Heart left ventricle (tissue), 16 donors: ENCODE results near the gene MYO1H. TPM values are rescaled to one million over a fixed set of nuclear protein-coding genes. Genes with fewer than 3 reads are reported as not detected.

Source experiments
- ATAC-seq, 4 donors: fragments of 200-7000 bp; cut with Tn5 transposase; one replicate each; pipeline ENCODE4 v1.9.1; 2020 to 2022; ENCODE audit warnings: moderate library complexity in 4 of 4, mild to moderate bottlenecking in 3 of 4, moderate number of reproducible peaks in 1 of 4
- DNase-seq, 5 donors: peaks; one replicate each; pipeline ENCODE4 v3.0.0-alpha.2; 2020
- H3K27ac ChIP-seq, 12 donors: fragments of 200-600 bp; sonication (generic) in 4 of 12; one replicate each; pipeline versions ENCODE4 v1.5.0 to v1.8.0; 2016 to 2022; ENCODE audit warnings: mild to moderate bottlenecking in 2 of 12
- H3K27me3 ChIP-seq, 9 donors: fragments of 200-600 bp; sonication (generic) in 2 of 9; one replicate each; pipeline versions ENCODE4 v1.5.1 to v1.8.0; 2016 to 2022; ENCODE audit warnings: mild to moderate bottlenecking in 3 of 9
- H3K36me3 ChIP-seq, 9 donors: fragments of 200-600 bp; sonication (generic) in 2 of 9; one replicate each; pipeline versions ENCODE4 v1.5.0 to v1.8.0; 2018 to 2022; ENCODE audit warnings: mild to moderate bottlenecking in 2 of 9
- H3K4me1 ChIP-seq, 12 donors: fragments of 200-600 bp; sonication (generic) in 4 of 12; one replicate each; pipeline versions ENCODE4 v1.5.0 to v1.8.0; 2016 to 2022; ENCODE audit warnings: mild to moderate bottlenecking in 3 of 12
- H3K4me3 ChIP-seq, 12 donors: fragments of 200-600 bp; sonication (generic) in 4 of 12; one replicate each; pipeline versions ENCODE4 v1.5.0 to v1.8.0; 2017 to 2022; ENCODE audit warnings: mild to moderate bottlenecking in 9 of 12, moderate library complexity in 4 of 12
- H3K9me3 ChIP-seq, 12 donors: fragments of 200-600 bp; sonication (generic) in 4 of 12; one replicate each; pipeline versions ENCODE4 v1.5.0 to v1.8.0; 2016 to 2022; ENCODE audit warnings: mild to moderate bottlenecking in 1 of 12
- CTCF ChIP-seq, 12 donors: fragments of 200-600 bp; sonication (generic) in 4 of 12; IDR thresholded peaks; one replicate each; pipeline versions ENCODE4 v1.5.0 to v1.8.0; 2018 to 2022; ENCODE audit warnings: antibody characterized with exemption in 12 of 12, mild to moderate bottlenecking in 5 of 12
- POLR2A ChIP-seq, 2 donors: fragments of 450-650 bp; IDR thresholded peaks; one replicate each; pipeline ENCODE4 v1.6.1; 2017; ENCODE audit warnings: antibody characterized with exemption in 2 of 2, mild to moderate bottlenecking in 2 of 2, moderate library complexity in 2 of 2
- WGBS, 4 donors: extraction: QIAGEN DNeasy Blood & Tissue Kit in 2 of 4; methylation state at CpG; one replicate each; pipeline versions ENCODE4 v1.1.5 to v1.1.7; 2013 to 2018; 5-methylcytosine and 5-hydroxymethylcytosine counted together
- intact Hi-C, 10 donors: fragments of 100-400 bp; cut with DNase I; formaldehyde crosslinking; loops; one replicate each; pipeline versions ENCODE4 v1.11.1 to v1.14.2; 2022
- polyA plus RNA-seq, 2 donors: library from polyadenylated mRNA; stranded (reverse); fragments of 200-250 nt; gene quantifications; one replicate each; pipeline ENCODE4 v1.2.3, GENCODE V29; 2013
- total RNA-seq, 9 donors: library from RNA; depleted of rRNA in 2 of 9; stranded (reverse); fragments of >200 nt in 2 of 9; fragmentation: NEBNext Ultra II Directional in 3 of 9; extraction: Animal tissue kit (Norgen Biotek cat#: 25700) in 3 of 9; gene quantifications; one replicate each; pipeline versions ENCODE4 v1.1.0 to v1.2.4, GENCODE V29; 2016 to 2023
- donor health status: ischemic (EF 13 %, LVEDD 7.1; RV severe dilation, severe dysfunction).
- donor health status: healthy with polysubstance abuse.
- donor health status: DM: no; HTN: yes; CAD: no.
- donor health status: DM: no; HTN: no; CAD: no.
- donor health status: ischemic (EF 25% LVEDD 6.9; RV normal size, moderate dysfunction).
- donor health status: ischemic (EF 25% LVEDD 5.7; RV mildly dilated, moderate dysfunction).
- donor health status: healthy.
- donor health status: DM: yes; HTN: yes; CAD: no.
- donor health status: ischemic (EF 35%, LVEDD 5.7; RV mildly dilated, moderate dysfunction).
- donor health status: nonischemic (EF 11% LVEDD 7.7; RV severe dilation, severe dysfunction).
- donor health status: DM: yes; HTN: yes; CAD: no.
- donor health status: PGD.
- donor health status: ischemic (EF 29% LVEDD 5.4; RV normal size, mild dysfunction).
- donor health status: nonischemic (EF 23%, LVEDD 6.1; RV moderate dilation, normal function).

MYO1H gene
- total and polyA plus RNA-seq, 11 donors, result 0.04 to 1.00 (median 0.22) TPM; not detected in 3

- Histone ChIP-seq H3K27me3 (no peaks in the 10 kb centered on the region), H3K4me3 (no peak overlapping the region), H3K4me1 (peaks cover 12 to 35% (median 24%) of the 10 kb centered on the region in 12 donors), H3K9me3 (no peaks in the 10 kb centered on the region), H3K27ac (no peak overlapping the region), H3K36me3 (peaks cover 0 to 41% (median 25%) of the 10 kb centered on the region in 9 donors)
- 94 to 97% (median 96%) methylated on average over 4 of the region's 4 CpGs for WGBS, 4 donors
- no peak for TF ChIP-seq CTCF (IDR thresholded peaks at IDR 0.05)
- no peak for TF ChIP-seq POLR2A (IDR thresholded peaks at IDR 0.05)
- ATAC-seq (no peak), DNase-seq (no peak)
- intact Hi-C loops, result no loop called here
These were observed 132.7 kb downstream of the MYO1H start for GRCh38 chr12:109480356-109480755.

- Histone ChIP-seq H3K9me3 (no peaks in the 10 kb centered on the region), H3K27ac (no peak overlapping the region), H3K4me1 (peaks cover 4 to 21% (median 15%) of the 10 kb centered on the region in 12 donors), H3K4me3 (no peak overlapping the region), H3K36me3 (peaks cover 0 to 56% (median 40%) of the 10 kb centered on the region in 9 donors), H3K27me3 (no peaks in the 10 kb centered on the region)
- DNase-seq, result no peak
- no peak for ATAC-seq
- TF ChIP-seq POLR2A (IDR thresholded peaks at IDR 0.05), result no peak
- TF ChIP-seq CTCF (IDR thresholded peaks at IDR 0.05), result no peak
- intact Hi-C loops, result no loop called here
- WGBS, 4 donors, result 88 to 92% (median 90%) methylated on average over 1 of the region's 1 CpG
These were observed 134.2 kb downstream of the MYO1H start for GRCh38 chr12:109481863-109482262.

GRCh38 chr12:109482491-109482890, 134.8 kb downstream of the MYO1H start:
- ATAC-seq (no peak), DNase-seq (no peak)
- 89 to 95% (median 90%) methylated on average over 2 of the region's 2 CpGs for WGBS, 4 donors
- Histone ChIP-seq H3K9me3 (no peaks in the 10 kb centered on the region), H3K27me3 (no peaks in the 10 kb centered on the region), H3K27ac (no peak overlapping the region), H3K36me3 (peaks cover 3 to 63% (median 46%) of the 10 kb centered on the region in 9 donors), H3K4me3 (no peak overlapping the region), H3K4me1 (peaks cover 4 to 21% (median 15%) of the 10 kb centered on the region in 12 donors)
- intact Hi-C loops, result no loop called here
- TF ChIP-seq POLR2A (IDR thresholded peaks at IDR 0.05) (no peak), CTCF (IDR thresholded peaks at IDR 0.05) (no peak)

- intact Hi-C loops, result no loop called here
- Histone ChIP-seq H3K4me3 (no peak overlapping the region), H3K27me3 (no peaks in the 10 kb centered on the region), H3K36me3 (peaks cover 3 to 67% (median 50%) of the 10 kb centered on the region in 9 donors), H3K27ac (no peak overlapping the region), H3K4me1 (peaks cover 4 to 20% (median 15%) of the 10 kb centered on the region in 12 donors), H3K9me3 (no peaks in the 10 kb centered on the region)
- no peak for ATAC-seq
- no peak for TF ChIP-seq CTCF (IDR thresholded peaks at IDR 0.05)
- TF ChIP-seq POLR2A (IDR thresholded peaks at IDR 0.05), result no peak
- 76 to 82% (median 78%) methylated on average over 2 of the region's 2 CpGs for WGBS, 4 donors
- DNase-seq, result no peak
These were observed 135.2 kb downstream of the MYO1H start for GRCh38 chr12:109482894-109483293.
